K562 (cell line): Measurements from ENCODE around the gene ZNF333. TPM values are rescaled to one million over a fixed set of nuclear protein-coding genes. Genes with fewer than 3 reads are reported as not detected.

Experiments used
- ATAC-seq: fragments of 200-7000 bp; cut with Tn5 transposase; 3 replicates; pipeline ENCODE4 v1.9.1; 2020; ENCODE audit warnings: moderate library complexity
- BruUV-seq: library from RNA; stranded (reverse); fragments of 400-500 nt; replicated peaks from 2 replicates; lab custom pipeline; 2021; lab: Mats Ljungman, UMichigan
- CTCF ChIA-PET: fragments of 300-600 bp; formaldehyde crosslinking; extraction: SDS; loops from one replicate; lab custom pipeline; 2021; ENCODE audit warnings: low intra/inter-chr PET ratio; lab: Yijun Ruan, JAX
- POLR2A ChIA-PET: fragments of 300-600, 350-650 bp; sonication (Branson Sonifier 250); formaldehyde crosslinking; extraction: SDS; loops from one replicate; lab custom pipeline; 2021; ENCODE audit warnings: antibody characterized with exemption, inconsistent platforms; lab: Yijun Ruan, JAX
- DNase-seq, 4 experiments: peaks; one replicate each; pipeline versions ENCODE4 v3.0.0 to v3.0.0-alpha.2; 2011 to 2018; ENCODE audit warnings: low spot score in 3 of 4, mixed read lengths in 3 of 4; ENCODE audit errors: extremely low read depth in 1 of 4
- FAIRE-seq: peaks from 2 replicates; lab custom pipeline; 2011; peaks lifted over from hg19 to GRCh38; lab: Jason Lieb, UNC
- H2AFZ ChIP-seq: 2 replicates; pipeline ENCODE4 v1.6.0; 2011; ENCODE audit warnings: low read depth, low read length, control low read depth, inconsistent platforms
- H3K27ac ChIP-seq: fragments of 200-600 bp; 3 replicates; pipeline ENCODE4 v1.8.0; 2011; ENCODE audit warnings: low read depth, mild to moderate bottlenecking, control low read depth, inconsistent platforms, low read length, moderate library complexity, mixed read lengths; ENCODE audit errors: extremely low read depth
- H3K27me3 ChIP-seq, 2 experiments: fragments of 300-600 bp in 1 of 2; 2 replicates in 1 of 2; 3 replicates in 1 of 2; pipeline versions ENCODE4 v1.6.0 to v1.8.0; 2011; ENCODE audit warnings: inconsistent platforms in 2 of 2, low read length in 2 of 2, mild to moderate bottlenecking in 1 of 2, mixed read lengths in 1 of 2, moderate library complexity in 1 of 2; ENCODE audit not compliant: control insufficient read depth in 2 of 2, insufficient read depth in 2 of 2
- H3K36me3 ChIP-seq: fragments of 300-600 bp; 3 replicates; pipeline ENCODE4 v1.8.0; 2011; ENCODE audit warnings: mild to moderate bottlenecking, low read length, inconsistent platforms; ENCODE audit not compliant: control insufficient read depth, insufficient read depth
- H3K4me1 ChIP-seq, 2 experiments: fragments of 200-600 bp in 1 of 2; replicated peaks in 1 of 2; 2 replicates in 1 of 2; 3 replicates in 1 of 2; pipeline versions ENCODE4 v1.5.1 to v1.8.0; 2011; ENCODE audit warnings: inconsistent platforms in 2 of 2, low read length in 2 of 2, mild to moderate bottlenecking in 1 of 2, mixed read lengths in 1 of 2, moderate library complexity in 1 of 2; ENCODE audit not compliant: control insufficient read depth in 2 of 2, insufficient read depth in 2 of 2
- H3K4me2 ChIP-seq: 2 replicates; pipeline ENCODE4 v1.6.1; 2011; ENCODE audit warnings: low read length, control low read depth, inconsistent platforms, mixed read lengths; ENCODE audit not compliant: insufficient read depth
- H3K4me3 ChIP-seq: fragments of 200-600 bp; sonication (generic), shearing (Covaris generic); 2 replicates; pipeline ENCODE4 v1.5.1; 2016; ENCODE audit warnings: control low read depth, inconsistent platforms
- H3K79me2 ChIP-seq: fragments of 200-600 bp; 3 replicates; pipeline ENCODE4 v1.8.0; 2011; ENCODE audit warnings: low read length, inconsistent platforms; ENCODE audit not compliant: control insufficient read depth, insufficient read depth
- H3K9ac ChIP-seq, 2 experiments: 2 replicates each; pipeline versions ENCODE4 v1.6.0 to v1.6.1; 2011; ENCODE audit warnings: low read depth in 2 of 2, low read length in 2 of 2, control low read depth in 1 of 2, inconsistent platforms in 1 of 2, mild to moderate bottlenecking in 1 of 2, mixed read lengths in 1 of 2; ENCODE audit not compliant: insufficient read depth in 1 of 2
- H3K9me1 ChIP-seq: one replicate; pipeline ENCODE4 v1.6.0; 2011; ENCODE audit warnings: inconsistent platforms, mild to moderate bottlenecking, low read length, moderate library complexity; ENCODE audit not compliant: control insufficient read depth, insufficient read depth
- H3K9me3 ChIP-seq: replicated peaks from 2 replicates; pipeline ENCODE4 v1.5.1; 2011; ENCODE audit warnings: low read depth, low read length, inconsistent platforms; ENCODE audit not compliant: control insufficient read depth, insufficient read depth
- H4K20me1 ChIP-seq: replicated peaks from 2 replicates; pipeline ENCODE4 v1.6.1; 2011; ENCODE audit warnings: low read length, inconsistent platforms, mixed read lengths; ENCODE audit not compliant: control insufficient read depth, insufficient read depth
- BCL6 ChIP-seq: fragments of 250-450 bp; sonication (Bioruptor Pico); IDR thresholded peaks from 2 replicates; pipeline ENCODE4 v1.4.0; 2020
- CHD4 ChIP-seq: fragments of 200-600 bp; sonication (generic); IDR thresholded peaks from 3 replicates; pipeline ENCODE4 v1.6.1; 2012; ENCODE audit warnings: low read depth, mild to moderate bottlenecking, mixed read lengths, low read length, inconsistent platforms; ENCODE audit not compliant: insufficient read depth, insufficient replicate concordance, poor library complexity, severe bottlenecking
- FOS ChIP-seq: IDR thresholded peaks from 3 replicates; pipeline ENCODE4 v1.6.1; 2011; ENCODE audit not compliant: insufficient read length; ENCODE audit errors: extremely low read depth
- IRF1 ChIP-seq: sonication (generic); formaldehyde crosslinking; IDR thresholded peaks from 2 replicates; pipeline ENCODE4 v1.8.0; 2022; ENCODE audit warnings: missing genetic modification reagents, mild to moderate bottlenecking, borderline replicate concordance
- MECOM ChIP-seq: fragments of 250-450 bp; sonication (Bioruptor Pico); IDR thresholded peaks from 2 replicates; pipeline ENCODE4 v1.8.0; 2022; ENCODE audit warnings: inconsistent platforms
- MEIS2 ChIP-seq: fragments of 450-650 bp; IDR thresholded peaks from 2 replicates; pipeline ENCODE4 v1.6.1; 2014; ENCODE audit warnings: mild to moderate bottlenecking; ENCODE audit not compliant: partially characterized antibody
- PYGO2 ChIP-seq: fragments of 450-650 bp; IDR thresholded peaks from 2 replicates; pipeline ENCODE4 v1.6.1; 2016; ENCODE audit warnings: mild to moderate bottlenecking, missing genetic modification characterization, moderate library complexity, missing compliant biosample characterization
- RBFOX2 ChIP-seq: fragments of 200-400 bp; formaldehyde crosslinking; IDR thresholded peaks from 2 replicates; pipeline ENCODE4 v1.6.1; 2017; ENCODE audit warnings: low read depth, mild to moderate bottlenecking, low read length, moderate library complexity
- RBM14 ChIP-seq: fragments of 200-400 bp; formaldehyde crosslinking; IDR thresholded peaks from 2 replicates; pipeline ENCODE4 v1.6.1; 2018; ENCODE audit warnings: low read depth, mild to moderate bottlenecking, low read length, moderate library complexity, borderline replicate concordance; ENCODE audit not compliant: insufficient read depth
- TAF7 ChIP-seq: fragments of 450-650 bp; IDR thresholded peaks from 2 replicates; pipeline ENCODE4 v1.6.1; 2016; ENCODE audit warnings: missing genetic modification characterization, missing compliant biosample characterization
- XRCC5 ChIP-seq: fragments of 200-400 bp; formaldehyde crosslinking; IDR thresholded peaks from 2 replicates; pipeline ENCODE4 v1.6.1; 2017; ENCODE audit warnings: low read depth, mild to moderate bottlenecking, low read length
- ZNF23 ChIP-seq: fragments of 250-450 bp; sonication (Bioruptor Pico); IDR thresholded peaks from 2 replicates; pipeline ENCODE4 v1.4.0; 2020; ENCODE audit warnings: mild to moderate bottlenecking
- ZNF274 ChIP-seq: IDR thresholded peaks from 2 replicates; pipeline ENCODE4 v1.6.1; 2011; ENCODE audit warnings: low read depth, mild to moderate bottlenecking, low read length, moderate library complexity, borderline replicate concordance
- ZNF77 ChIP-seq: fragments of 250-450 bp; sonication (Bioruptor Pico); IDR thresholded peaks from 2 replicates; pipeline ENCODE4 v1.5.0; 2020
- WGBS: fragments of 100-300 bp; shearing (Covaris generic); methylation state at CpG from one replicate; pipeline ENCODE4 v1.1.6; 2016; ENCODE audit warnings: low coverage, mixed read lengths; ENCODE audit not compliant: insufficient coverage; ENCODE audit errors: missing lambda C conversion rate; 5-methylcytosine and 5-hydroxymethylcytosine counted together
- in situ Hi-C: fragments of 300-500 bp; cut with MboI; formaldehyde crosslinking; loops from 4 replicates; pipeline ENCODE4 v1.15.0; 2018; ENCODE audit warnings: inconsistent platforms, mixed read lengths
- intact Hi-C: fragments of 100-400 bp; cut with micrococcal nuclease; formaldehyde crosslinking; loops from 2 replicates; pipeline ENCODE4 v1.14.2; 2022
- polyA plus RNA-seq, 8 experiments: library from polyadenylated mRNA; depleted of rRNA in 4 of 8; stranded (reverse) in 5 of 8; unstranded in 3 of 8; fragments of >200 nt; fragmentation: Nextera tagmentation in 2 of 8; fragmentation: Illumina TruSeq in 1 of 8; extraction: Ambion mirVana in 2 of 8; extraction: Trizol in 1 of 8; gene quantifications; 2 replicates each; pipeline versions ENCODE4 v1.2.1 to v1.2.3, GENCODE V29; 2011 to 2014; ENCODE audit warnings: inconsistent platforms in 1 of 8, missing spikeins in 1 of 8
- total RNA-seq, 7 experiments: library from RNA; depleted of rRNA in 6 of 7; stranded (reverse); fragments of >200 nt in 6 of 7; fragmentation: Illumina TruSeq in 2 of 7; extraction: Trizol in 2 of 7; gene quantifications; 2 replicates each; pipeline versions ENCODE4 v1.2.1 to v1.2.3, GENCODE V29; 2011 to 2021; ENCODE audit warnings: low replicate concordance in 1 of 7
- TF ChIP-seq, protein P1 (sequence below): sonication (generic); formaldehyde crosslinking; IDR thresholded peaks from 2 replicates; pipeline ENCODE4 v1.8.1; 2023; ENCODE audit warnings: mild to moderate bottlenecking, missing genetic modification reagents, moderate library complexity

ZNF333 gene
- total and polyA plus RNA-seq, 9 of the 15 experiments (the other 6 are each of a cell fraction or from before 2014, with no cell fraction given) = 2.8 to 10.3 (median 6.3) TPM

GRCh38 chr19:14661372-14661924, 28.4 kb upstream of the ZNF333 start:
- Histone ChIP-seq H3K79me2 (no peaks in the 10 kb centered on the region), H4K20me1 (no peaks in the 10 kb centered on the region), H3K27ac (no peak overlapping the region), H3K9me3 (no peaks in the 10 kb centered on the region), H3K9me1 (no peaks in the 10 kb centered on the region), H2AFZ (no peak overlapping the region), H3K36me3 (no peaks in the 10 kb centered on the region), H3K27me3 (peaks cover 18 to 21% of the 10 kb centered on the region in 2 experiments), H3K4me1 (no peaks in the 10 kb centered on the region), H3K4me2 (no peak overlapping the region), H3K9ac (no peak overlapping the region), H3K4me3 (no peak overlapping the region)
- POLR2A ChIA-PET = no interaction called here
- ATAC-seq (no peak), DNase-seq (no peak), FAIRE-seq (no peak)
- BruUV-seq = no TSS peak
- in situ Hi-C loops (no loop called here), intact Hi-C loops (no loop called here)
- CTCF ChIA-PET = no interaction called here
- WGBS = 2% methylated on average over 12 of the region's 12 CpGs
- peak; percentile 11 for TF ChIP-seq MEIS2
- TF ChIP-seq BCL6 (CRISPR knock-in tag) = no peak

DNA sequence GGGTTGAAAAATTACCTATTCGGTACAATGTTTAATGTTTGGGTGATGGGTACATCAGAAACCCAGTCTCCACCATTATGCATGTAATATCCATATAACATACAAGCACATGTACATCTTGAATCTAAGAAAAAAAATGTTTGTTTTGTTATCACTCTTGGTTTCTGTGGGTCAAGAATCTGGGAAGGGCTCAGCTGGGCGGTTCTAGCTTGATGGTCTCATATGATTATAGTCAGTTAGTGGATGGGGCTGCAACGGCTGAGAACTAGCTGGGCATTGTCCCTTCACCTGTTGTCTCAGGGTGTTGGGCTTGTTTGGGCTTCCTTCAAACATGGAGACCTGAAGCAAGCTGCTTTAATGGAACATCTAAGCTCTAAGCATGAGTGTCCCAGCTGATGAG, 19.9 kb upstream of the ZNF333 start:
- POLR2A ChIA-PET = interaction anchor here (0.8 kb wide), 1 partner anchor 19 kb away, joined by 3 read pairs; no protein-coding TSS in a partner anchor
- CTCF ChIA-PET = no interaction called here
- Histone ChIP-seq H3K9me1 (no peaks in the 10 kb centered on the region), H3K4me2 (no peak overlapping the region), H3K4me1 (no peaks in the 10 kb centered on the region), H3K27ac (no peak overlapping the region), H2AFZ (no peak overlapping the region), H3K9ac (no peak overlapping the region), H3K36me3 (no peaks in the 10 kb centered on the region), H3K9me3 (no peaks in the 10 kb centered on the region), H3K4me3 (no peak overlapping the region), H3K27me3 (peaks cover 10 to 16% of the 10 kb centered on the region in 2 experiments; a peak in 3 of 5 replicates), H3K79me2 (no peaks in the 10 kb centered on the region), H4K20me1 (no peaks in the 10 kb centered on the region)
- in situ Hi-C loops = no loop called here
- no TSS peak for BruUV-seq
- intact Hi-C loops = no loop called here
- no peak for ATAC-seq
- no peak for TF ChIP-seq FOS
- no peak for TF ChIP-seq XRCC5
- TF ChIP-seq ZNF274 = no peak
- TF ChIP-seq RBFOX2 = no peak
- TF ChIP-seq, protein P1, sequence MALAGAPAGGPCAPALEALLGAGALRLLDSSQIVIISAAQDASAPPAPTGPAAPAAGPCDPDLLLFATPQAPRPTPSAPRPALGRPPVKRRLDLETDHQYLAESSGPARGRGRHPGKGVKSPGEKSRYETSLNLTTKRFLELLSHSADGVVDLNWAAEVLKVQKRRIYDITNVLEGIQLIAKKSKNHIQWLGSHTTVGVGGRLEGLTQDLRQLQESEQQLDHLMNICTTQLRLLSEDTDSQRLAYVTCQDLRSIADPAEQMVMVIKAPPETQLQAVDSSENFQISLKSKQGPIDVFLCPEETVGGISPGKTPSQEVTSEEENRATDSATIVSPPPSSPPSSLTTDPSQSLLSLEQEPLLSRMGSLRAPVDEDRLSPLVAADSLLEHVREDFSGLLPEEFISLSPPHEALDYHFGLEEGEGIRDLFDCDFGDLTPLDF = no peak
- TF ChIP-seq MECOM (CRISPR knock-in tag) = no peak
- no peak for TF ChIP-seq IRF1 (CRISPR knock-in tag)
- TF ChIP-seq ZNF77 (CRISPR knock-in tag) = no peak
- no peak for TF ChIP-seq ZNF23
- no peak for TF ChIP-seq CHD4
- TF ChIP-seq PYGO2 (tag) = no peak
- no peak for TF ChIP-seq RBM14
- TF ChIP-seq TAF7 = no peak
- no peak for FAIRE-seq
- no peak for DNase-seq
- WGBS = 7% methylated on average over 3 of the region's 3 CpGs
